Measurements from ENCODE around the gene EPHB6.
A peak's percentile ranks its signal among the peaks of the same experiment; 100 is the strongest.

EPHB6 gene

GRCh38 chr7:142832417-142832816, 22.5 kb upstream of the EPHB6 start:
- DNase-seq (ENCODE audit: extremely low read depth in 1 of 2, low read depth in 1 of 2): no peak

DNA sequence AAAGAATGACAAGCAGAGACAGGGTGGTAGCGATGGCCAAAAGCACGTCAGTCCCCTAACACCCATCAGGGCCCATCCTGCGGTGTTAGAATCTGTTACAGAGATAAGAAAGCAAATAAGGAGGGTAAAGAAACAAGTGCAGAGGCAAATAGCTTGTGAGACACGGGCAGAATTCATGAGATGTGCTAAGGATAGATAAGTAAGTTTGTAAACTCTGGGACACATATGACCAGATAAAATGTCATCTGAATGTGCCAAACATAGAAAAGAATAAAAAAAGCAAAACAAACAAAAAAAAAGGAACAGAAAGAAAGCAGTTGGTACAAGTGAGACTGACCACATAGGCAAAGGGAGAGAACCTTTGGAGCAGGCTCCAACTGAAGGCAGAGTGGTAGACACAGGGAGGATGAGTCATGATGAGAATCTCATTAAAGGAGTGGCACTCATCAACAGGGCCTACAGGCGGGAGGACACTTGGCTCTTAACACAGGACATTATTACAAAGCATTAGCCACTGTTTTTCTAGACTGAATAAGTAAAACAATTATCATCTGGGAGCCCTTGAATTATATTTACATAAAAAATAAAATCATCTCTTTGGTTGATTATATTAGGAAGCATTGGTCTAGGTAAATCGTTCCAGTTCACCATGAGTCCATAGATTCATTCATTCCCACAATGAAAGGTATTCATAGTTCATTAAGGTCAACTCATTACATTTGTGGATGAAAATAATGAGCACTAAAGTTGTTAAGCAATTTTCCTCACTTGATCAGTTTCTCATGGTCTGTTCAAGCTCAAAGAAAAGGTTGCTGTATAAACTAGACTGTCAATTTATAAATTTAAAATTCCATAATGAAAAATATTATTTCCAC, 21.5 kb upstream of the EPHB6 start:
- DNase-seq (ENCODE audit: extremely low read depth in 1 of 2, low read depth in 1 of 2): no peak

DNA sequence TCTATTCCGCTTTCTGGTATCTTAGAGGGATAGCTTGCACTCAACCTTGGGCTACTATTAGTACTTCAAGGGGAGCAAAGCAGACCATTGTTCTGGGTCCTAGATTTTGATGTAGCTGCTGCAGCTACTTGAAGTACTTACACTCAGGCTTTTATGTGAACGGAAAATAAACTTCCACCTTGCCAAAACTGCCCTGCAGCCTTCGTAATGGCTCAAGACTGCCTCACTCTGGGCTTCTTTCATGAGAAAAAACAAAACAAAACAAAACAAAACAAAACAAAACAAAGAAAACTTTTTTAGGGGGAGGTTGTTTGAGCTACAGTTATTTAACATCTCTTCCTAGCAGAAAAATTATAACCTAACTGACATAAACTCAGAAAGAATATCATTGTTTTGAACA, 19.4 kb upstream of the EPHB6 start:
- no peak for DNase-seq (ENCODE audit: extremely low read depth in 1 of 2, low read depth in 1 of 2)

DNA sequence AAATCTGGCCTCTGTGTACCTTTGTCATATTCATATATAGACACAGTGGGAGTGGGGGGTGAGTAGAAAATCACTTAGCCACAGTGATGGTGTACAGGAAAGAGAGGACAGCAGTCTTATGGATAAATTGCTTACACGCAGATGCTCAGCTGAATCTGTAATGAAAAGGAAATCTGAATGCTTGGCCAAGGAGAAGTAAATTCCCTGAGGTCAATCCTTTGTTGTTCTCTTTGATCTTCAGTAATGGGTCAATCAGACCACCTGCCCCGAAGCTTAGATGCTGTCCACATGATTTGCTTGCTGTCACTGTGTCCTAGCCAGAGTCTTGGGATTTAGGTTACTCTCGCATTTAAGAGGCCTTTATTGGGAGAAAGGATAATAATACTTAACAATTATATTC, 18.4 kb upstream of the EPHB6 start:
- no peak for DNase-seq (ENCODE audit: extremely low read depth in 1 of 2, low read depth in 1 of 2)

DNA sequence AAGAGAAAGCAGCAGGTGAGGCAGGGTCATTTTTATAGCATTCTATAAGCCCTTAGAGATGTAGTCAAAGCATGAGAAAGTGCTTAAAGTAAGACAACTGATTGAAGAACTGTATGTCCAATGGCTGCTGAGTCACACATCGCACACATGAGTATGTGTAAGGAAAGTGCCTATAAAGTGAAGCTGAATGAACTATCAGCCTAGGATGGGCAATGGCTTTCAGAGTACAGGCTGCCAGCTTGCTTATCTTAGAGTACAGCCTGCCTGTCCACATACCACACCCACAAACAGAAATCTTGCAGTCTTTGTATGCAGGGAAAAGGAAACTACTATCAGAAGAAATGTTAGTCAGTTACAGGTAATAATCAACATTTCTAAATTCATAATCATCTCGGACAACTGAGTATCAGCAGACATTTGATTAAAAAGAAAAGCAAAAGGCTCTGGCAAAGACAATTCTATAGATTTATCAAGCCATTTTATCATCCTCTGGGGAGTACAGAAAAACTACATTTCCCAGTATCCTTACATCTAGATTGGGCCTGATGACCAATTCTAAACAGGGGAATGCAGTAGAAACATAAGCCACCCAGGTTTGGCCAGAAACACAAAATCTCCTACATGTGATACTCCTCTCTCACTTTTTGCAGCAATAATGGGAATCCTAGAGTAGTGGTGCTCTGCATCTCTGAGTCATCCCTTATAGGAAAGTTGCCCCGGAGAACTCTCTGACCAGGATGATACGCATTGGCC, 16.2 kb upstream of the EPHB6 start:
- no peak for DNase-seq (ENCODE audit: extremely low read depth in 1 of 2, low read depth in 1 of 2)

DNA sequence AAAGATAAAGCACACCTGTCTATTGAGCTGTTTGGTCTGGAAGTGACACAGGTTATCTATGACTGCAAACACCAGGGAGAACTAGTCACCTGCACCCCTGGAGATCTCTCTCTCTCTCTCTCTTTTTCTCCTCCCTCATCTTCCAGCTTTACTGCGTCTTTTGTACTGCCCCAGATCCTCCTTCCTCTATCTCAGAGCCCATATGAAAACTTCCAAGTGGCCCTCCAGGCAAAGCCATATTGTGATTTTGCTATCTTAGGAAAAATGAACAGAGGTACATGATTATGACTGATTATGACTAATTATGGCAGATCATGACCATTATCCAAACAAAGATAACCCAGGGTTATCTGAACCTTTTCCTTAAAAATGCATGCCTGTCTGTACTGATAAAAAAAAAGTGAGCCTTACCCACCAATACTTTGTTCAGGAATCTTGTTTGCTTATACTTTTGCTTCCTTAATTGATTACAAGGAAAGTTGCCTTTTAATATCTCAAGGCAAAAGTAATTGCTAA, 12.6 kb upstream of the EPHB6 start:
- DNase-seq (ENCODE audit: extremely low read depth in 1 of 2, low read depth in 1 of 2): no peak

GRCh38 chr7:142847353-142847752, 7.5 kb upstream of the EPHB6 start:
- no peak for DNase-seq (ENCODE audit: extremely low read depth in 1 of 2, low read depth in 1 of 2)

- no peak for DNase-seq (ENCODE audit: extremely low read depth in 1 of 2, low read depth in 1 of 2)
Observed at GRCh38 chr7:142851269-142851668, 3.6 kb upstream of the EPHB6 start.

- no peak for DNase-seq (ENCODE audit: extremely low read depth in 1 of 2, low read depth in 1 of 2)
Observed at GRCh38 chr7:142851919-142852318, 3.0 kb upstream of the EPHB6 start.

DNA sequence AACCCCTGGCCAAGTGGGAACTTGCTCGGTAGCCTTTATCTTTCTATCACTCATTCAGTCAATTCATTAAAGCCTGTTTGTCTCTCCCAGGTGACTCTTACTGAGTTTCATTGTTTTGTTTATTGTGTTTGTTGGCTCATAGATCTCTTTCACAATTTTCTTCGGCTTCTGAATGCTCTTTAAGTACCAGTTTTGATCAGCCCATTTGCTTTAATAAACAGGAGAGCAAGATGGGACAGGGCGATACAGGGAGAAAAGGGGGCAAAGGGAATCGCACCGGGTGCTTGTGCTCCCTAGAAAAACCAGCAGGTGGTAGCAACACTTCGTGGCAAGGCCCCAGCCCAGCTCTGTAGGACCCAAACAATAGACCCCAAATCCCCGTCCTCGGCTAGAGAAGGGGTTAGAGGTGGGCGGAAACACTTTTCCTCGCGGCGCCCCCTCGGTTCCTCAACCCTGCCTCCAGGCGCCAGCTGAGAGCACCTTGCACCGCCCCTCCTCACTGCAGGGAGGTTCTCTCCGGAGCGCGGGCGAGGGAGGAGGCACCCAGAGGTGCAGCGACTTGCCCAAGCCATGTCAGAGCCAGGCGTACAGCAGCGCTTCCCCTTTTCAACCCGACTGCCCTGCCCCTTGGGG, 1.0 kb upstream of the EPHB6 start:
- DNase-seq (ENCODE audit: extremely low read depth in 1 of 2, low read depth in 1 of 2): peak; percentile 22 to 40

DNA sequence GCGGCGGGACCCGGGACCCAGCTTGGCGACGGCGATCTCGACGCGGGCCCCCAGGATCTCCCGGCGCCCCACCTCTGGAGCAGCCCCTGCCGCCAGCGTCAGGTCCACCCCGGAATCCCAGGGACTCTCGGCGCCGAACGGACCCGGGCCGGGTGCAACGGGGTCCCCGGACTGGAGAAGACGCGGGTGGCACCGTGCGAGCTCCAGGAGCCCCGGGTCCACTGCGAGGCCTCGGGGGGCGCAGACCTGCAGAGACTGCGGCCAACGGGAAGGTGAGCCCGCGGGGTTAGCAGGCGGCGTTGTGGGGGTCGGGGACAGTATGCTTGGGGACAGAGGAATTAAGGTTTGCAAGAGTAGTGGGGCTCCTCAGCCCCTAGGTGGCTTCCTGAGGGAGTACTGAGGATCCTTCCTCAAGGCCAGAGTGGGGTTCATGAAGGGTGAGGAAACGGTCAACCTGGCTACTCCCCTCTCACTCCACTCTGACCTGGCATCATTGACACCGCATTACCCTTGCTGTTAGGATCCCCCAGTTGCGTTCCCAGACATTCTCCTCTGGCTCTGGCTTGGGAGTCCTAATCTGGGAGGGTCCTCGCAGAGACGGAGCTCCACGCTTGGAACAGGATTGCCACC, 353 bp downstream of the EPHB6 start:
- no peak for DNase-seq (ENCODE audit: extremely low read depth in 1 of 2, low read depth in 1 of 2)

- DNase-seq (ENCODE audit: extremely low read depth in 1 of 2, low read depth in 1 of 2): no peak
Observed at GRCh38 chr7:142855756-142856564, 1.1 kb downstream of the EPHB6 start.

- DNase-seq (ENCODE audit: extremely low read depth in 1 of 2, low read depth in 1 of 2): no peak
Observed at GRCh38 chr7:142856565-142857245, 1.8 kb downstream of the EPHB6 start.

- no peak for DNase-seq (ENCODE audit: extremely low read depth in 1 of 2, low read depth in 1 of 2)
Observed at GRCh38 chr7:142857625-142858024, 2.7 kb downstream of the EPHB6 start.

DNA sequence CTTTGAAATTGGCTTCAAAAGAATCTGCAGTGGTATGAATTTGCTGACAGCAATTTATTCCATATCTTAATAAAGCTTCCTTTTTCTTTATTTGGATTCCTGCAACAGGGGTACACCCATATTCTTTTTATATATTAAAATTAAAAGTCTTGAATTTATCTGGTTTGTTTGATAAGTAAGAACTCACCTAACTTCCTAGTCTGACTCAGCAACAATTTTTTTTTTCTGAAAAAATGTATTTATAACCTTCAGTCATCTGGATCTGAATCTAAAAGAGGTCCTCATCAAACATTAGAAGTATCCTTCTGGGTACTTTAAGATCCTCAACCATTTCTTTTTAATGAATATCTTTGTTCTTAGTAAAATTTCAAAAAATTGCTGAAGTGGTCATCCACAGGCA, 4.5 kb downstream of the EPHB6 start:
- DNase-seq (ENCODE audit: extremely low read depth in 1 of 2, low read depth in 1 of 2): no peak

DNA sequence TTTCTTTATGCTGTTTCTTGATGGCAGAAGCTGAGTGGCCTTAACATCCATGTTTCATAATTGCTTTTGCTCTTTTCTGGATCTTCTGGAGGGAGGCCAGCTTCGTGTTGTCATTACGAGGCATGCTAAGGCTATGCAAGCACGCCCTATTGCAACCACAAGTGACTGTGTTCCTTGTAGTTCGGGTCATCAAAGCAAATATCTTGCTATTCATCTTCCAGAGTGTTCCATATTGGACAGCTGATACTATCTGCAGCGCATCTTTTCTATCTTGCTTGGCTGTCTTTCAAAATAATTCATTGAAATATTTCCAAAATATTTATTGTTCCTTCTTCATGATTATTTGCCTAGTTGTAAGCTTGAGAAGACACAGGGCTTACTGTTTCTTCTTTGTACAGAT, 5.0 kb downstream of the EPHB6 start:
- DNase-seq (ENCODE audit: extremely low read depth in 1 of 2, low read depth in 1 of 2): no peak

- DNase-seq (ENCODE audit: extremely low read depth in 1 of 2, low read depth in 1 of 2): no peak
Observed at GRCh38 chr7:142860968-142861367, 6.1 kb downstream of the EPHB6 start.

- no peak for DNase-seq (ENCODE audit: extremely low read depth in 1 of 2, low read depth in 1 of 2)
Observed at GRCh38 chr7:142862351-142862750, 7.5 kb downstream of the EPHB6 start.

- no peak for DNase-seq (ENCODE audit: extremely low read depth in 1 of 2, low read depth in 1 of 2)
Observed at GRCh38 chr7:142862786-142863400, 8.0 kb downstream of the EPHB6 start.

Measured in activated CD8-positive, alpha-beta memory T cell treated with anti-CD3 and anti-CD28 coated beads for 1 hour (primary cell).